NCI-H345 treated with DMSO at 0.1 percent for 48 hours (cell line): ENCODE results near the gene CD69.
"Not testable (repeated sequence)": the region's sequence is repeated elsewhere in the genome, so short reads cannot be mapped to it uniquely, and the experiment has no call there.

Experiments used
- DNase-seq: peaks from one replicate; lab custom pipeline; 2025; ENCODE audit not compliant: unreplicated experiment; lab: John Stamatoyannopoulos, UW

Gene CD69

GRCh38 chr12:9751204-9752144 is 9.2 kb downstream of the CD69 start:
- no peak for DNase-seq

DNA sequence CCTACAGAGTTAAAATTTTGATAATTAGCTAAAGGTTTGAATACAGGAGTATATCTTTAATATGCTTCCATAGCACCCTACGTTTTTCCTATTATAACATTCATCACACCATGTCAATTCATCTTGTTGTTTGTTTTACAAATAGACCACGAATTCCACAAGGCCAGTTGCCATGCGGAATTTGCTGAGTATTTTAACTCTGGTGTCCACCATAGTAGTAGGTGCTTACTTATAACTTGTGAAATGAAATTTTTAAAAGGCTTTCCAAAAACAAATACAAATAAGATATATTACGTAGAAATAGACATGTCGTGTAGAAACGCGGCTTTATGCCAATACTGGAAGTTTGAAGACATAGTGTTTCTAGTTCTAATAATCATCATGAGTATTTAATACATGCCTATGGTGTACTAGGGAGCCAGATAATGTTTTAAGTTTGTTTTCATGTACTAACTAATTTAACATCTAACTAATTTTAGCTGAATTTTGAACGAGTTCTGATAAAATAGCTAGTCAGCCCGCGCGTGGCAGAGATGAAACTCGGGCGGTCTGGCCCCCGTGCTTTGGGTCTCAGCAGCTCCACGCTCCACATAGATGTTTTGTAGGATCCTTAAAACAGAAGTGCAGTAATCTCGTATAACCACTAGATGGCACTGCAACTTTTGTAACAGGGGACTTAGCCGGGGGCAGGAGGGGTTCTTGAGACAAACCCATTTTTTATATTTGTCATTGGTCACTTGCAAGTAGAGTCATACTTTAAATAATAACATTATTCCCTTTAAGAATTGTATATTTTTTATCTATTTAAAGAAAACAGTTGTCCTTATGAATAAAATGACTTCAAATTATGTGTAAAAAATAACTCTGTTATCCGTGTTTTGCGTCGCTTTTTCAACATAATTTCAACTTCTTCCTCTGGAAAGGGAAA is 10.2 kb downstream of the CD69 start:
- peak; percentile 74 for DNase-seq

- no peak for DNase-seq
These were observed 11.1 kb downstream of the CD69 start for GRCh38 chr12:9749640-9750039.

DNA sequence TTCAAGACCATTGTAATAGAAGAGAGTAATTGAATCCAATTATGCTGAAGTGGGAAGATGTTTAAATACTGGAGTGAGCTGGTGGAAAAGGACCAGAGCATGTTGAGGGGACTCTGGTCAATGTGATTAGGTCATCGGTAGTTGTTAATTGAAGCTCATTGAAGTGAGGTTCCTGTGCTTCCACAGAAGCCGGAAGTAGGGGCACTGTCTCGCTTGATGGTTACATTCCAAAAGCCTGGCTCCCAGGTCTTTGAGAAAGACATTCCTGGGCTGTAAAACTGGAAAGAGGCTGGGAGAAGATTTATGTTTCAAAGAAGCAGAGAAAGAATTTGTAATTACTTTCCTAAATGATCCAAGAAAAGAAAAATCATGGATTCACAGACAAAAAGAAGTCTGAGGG is 15.5 kb downstream of the CD69 start:
- no peak for DNase-seq

GRCh38 chr12:9742661-9743060 is 18.0 kb downstream of the CD69 start:
- DNase-seq: no peak

DNA sequence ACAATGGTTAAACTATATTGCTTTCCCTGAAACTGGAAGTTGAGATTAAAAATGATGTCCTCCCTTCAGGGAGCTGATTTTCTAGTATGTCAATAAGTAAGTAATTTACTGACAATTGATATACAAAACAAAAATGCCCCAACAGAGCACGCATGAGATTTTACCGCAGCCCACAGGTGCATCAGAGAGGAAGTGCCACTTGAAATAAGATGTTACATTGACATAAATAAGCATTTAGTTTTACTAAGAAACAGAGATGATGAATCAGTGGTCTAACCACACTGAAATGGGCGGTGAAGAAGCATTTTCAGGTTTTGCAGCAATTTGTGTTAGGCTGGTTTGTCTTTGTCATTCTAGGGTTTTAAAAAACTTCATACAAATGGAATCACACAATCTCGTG is 19.0 kb downstream of the CD69 start:
- no peak for DNase-seq

DNA sequence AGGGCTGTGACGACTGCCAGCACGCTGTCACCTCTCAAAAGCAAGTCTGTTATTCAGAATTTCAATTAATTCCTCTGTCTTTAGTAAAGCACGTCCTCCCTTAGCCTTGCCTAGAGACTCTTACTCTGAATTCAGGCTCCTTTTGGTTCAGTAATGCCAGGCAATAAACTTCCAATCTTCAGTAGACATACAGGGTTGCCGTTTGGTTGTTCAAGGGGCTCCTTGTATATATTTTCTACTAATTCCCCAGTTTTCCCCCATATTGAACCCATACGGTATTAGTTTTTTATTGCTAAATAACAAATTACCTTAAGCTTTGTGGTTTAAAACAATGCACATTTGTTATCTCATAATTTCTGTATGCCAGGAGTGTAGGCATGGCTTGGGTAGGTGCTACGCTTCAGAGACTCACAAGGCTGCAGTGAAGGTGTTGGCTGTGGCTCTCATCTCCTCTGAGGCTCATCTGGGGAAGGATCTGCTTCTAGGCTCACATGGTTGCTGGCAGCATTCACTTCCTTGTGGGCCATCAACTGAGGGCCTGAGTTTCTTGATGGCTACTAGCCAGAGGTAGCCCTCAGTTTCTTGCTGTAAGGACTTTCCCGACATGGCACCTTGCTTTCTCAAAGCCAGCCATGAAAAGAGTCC is 20.5 kb downstream of the CD69 start:
- DNase-seq: no peak

DNA sequence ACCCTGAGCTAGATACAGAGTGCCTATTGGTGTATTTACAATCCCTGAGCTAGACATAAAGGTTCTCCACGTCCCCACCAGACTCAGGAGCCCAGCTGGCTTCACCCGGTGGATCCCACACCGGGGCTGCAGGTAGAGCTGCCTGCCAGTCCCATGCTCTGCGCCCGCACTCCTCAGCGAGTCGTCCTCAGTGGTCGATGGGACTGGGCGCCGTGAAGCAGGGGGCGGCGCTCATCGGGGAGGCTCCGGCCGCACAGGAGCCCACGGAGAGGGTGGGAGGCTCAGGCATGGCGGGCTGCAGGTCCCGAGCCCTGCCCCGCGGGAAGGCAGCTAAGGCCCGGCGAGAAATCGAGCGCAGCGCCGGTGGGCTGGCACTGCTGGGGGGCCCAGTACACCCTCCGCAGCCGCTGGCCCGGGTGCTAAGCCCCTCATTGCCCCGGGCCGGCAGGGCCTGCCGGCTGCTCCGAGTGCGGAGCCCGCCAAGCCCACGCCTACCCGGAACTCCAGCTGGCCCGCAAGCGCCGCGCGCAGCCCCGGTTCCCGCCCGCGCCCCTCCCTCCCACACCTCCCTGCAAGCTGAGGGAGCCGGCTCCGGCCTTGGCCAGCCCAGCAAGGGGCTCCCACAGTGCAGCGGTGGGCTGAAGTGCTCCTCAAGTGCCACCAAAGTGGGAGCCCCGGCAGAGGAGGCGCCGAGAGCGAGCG is 21.1 kb downstream of the CD69 start:
- DNase-seq: not testable (repeated sequence)

- DNase-seq: not testable (repeated sequence)
These were observed 21.8 kb downstream of the CD69 start for GRCh38 chr12:9738905-9739304.

DNA sequence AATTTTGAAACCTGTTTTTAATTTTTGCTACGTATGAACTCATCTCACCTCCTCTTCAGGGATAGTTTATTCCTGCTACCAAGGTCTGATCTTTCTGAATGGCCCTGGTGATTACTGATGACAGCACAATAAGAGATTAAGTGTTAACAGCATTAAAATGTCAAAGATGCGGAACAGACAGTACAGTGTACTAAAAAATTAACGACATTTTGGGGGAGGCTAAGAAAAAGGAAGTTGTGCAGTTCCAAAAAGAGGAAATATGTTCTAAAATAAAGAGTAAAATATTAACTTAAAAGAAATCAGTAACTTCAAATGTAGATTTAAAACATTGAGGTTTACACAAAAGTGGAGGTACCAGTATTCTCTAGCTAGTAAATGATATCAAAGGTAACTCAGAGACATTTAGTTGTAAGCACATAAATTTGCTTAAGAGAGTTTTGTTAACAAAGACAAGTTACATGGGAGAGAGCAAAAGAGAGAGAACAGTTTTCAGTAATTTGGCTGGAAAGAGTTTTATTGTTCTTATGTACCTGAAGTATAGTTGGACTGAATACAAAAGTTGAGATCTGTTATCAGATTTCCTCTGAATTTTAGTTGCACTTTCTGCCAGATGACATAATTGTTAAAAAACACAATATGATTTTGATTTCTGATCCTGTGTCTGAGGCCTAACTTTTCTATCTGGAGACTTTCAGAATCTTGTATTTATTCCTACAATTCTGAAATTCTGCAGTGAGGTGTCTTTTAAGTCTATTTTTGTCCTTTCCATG is 23.6 kb downstream of the CD69 start:
- no peak for DNase-seq

DNA sequence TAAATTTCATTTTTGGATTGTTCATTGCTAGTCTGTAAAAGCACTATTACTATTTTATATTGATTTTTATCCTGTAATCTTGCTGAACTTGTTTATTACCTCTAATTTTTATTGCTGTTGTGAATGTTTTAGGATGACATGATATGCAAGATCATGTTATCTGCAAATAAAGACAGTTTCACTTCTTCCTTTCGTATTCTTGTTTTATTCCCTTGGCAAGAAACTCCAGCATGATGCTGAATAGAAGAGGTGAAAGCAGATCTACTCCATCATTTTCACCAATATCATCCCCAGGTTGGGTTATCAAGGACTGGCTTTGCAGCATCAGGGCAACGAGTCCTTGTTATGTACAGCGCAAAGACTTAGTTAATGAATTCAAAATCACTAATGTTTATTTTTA is 25.1 kb downstream of the CD69 start:
- no peak for DNase-seq

DNA sequence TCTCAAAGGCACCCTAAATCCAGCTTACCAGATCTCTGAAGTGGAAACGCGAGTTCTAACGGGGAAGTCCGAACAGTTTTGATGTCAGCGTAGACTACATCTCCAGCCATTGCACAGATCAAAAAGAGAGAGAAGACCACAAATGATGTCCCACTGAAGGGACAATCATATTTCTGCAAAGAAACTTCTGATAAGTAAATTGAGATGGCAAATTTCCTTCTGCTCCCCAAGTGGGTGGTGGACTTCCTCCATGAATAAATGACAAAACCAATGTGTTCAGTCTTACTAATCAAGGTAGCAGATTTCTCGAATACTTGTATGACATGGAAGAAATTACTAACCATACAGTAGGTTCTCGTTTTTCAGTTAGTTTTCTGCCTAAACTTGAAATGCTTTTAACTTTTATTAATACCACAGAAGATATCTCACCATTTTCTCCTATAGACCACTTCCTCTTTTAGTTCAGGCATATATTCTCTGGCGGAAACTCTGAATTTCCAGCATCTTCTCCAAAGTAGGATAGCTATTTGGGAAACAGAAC is 27.7 kb downstream of the CD69 start, which contains the start of gene CLECL1:
CLECL1 (minus strand) TSS at position 177 of the 541 bp plus-strand sequence.
- DNase-seq: no peak

DNA sequence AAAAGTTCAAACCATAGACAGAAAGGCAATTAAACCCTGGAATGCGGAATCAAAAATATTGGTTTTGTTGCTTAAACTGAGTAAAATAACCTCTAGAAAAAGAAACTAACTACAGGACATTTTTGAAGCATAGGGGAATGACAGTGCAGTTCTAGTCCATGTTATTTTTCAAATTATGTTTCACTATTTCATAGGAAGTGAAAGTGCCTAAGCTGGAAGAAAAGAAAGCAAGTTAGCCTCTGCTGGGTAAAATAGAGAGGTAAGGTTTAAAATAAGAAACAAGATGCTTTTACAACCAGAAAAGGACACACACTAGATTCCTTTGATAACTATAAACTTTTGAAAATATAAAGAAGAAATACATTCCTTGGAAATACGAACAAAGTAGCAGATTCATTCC is 28.9 kb downstream of the CD69 start:
- no peak for DNase-seq

- no peak for DNase-seq
These were observed 29.3 kb downstream of the CD69 start for GRCh38 chr12:9731393-9731792.

DNA sequence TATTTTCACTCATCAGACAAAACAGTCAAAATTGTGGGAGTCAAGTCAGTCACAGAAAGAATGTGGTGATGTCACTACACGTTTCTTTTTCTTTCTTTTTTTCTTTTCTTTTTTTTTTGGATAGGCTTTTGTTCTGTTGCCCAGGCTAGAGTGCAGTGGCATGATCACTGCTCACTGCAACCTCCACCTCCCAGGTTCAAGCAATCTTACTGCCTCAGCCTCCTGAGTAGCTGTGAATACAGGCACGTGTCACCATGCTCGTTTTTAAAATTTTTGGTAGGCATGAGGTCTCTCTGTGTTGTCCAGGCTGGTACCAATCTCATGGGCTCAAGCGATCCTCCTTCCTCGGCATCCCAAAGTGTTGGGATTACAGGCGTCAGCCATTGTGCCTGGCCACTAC is 30.1 kb downstream of the CD69 start:
- DNase-seq: no peak

- DNase-seq: no peak
These were observed 30.7 kb downstream of the CD69 start for GRCh38 chr12:9730011-9730410.

- no peak for DNase-seq
These were observed 31.6 kb downstream of the CD69 start for GRCh38 chr12:9729082-9729481.

- DNase-seq: no peak
These were observed 32.9 kb downstream of the CD69 start for GRCh38 chr12:9727813-9728212.

DNA sequence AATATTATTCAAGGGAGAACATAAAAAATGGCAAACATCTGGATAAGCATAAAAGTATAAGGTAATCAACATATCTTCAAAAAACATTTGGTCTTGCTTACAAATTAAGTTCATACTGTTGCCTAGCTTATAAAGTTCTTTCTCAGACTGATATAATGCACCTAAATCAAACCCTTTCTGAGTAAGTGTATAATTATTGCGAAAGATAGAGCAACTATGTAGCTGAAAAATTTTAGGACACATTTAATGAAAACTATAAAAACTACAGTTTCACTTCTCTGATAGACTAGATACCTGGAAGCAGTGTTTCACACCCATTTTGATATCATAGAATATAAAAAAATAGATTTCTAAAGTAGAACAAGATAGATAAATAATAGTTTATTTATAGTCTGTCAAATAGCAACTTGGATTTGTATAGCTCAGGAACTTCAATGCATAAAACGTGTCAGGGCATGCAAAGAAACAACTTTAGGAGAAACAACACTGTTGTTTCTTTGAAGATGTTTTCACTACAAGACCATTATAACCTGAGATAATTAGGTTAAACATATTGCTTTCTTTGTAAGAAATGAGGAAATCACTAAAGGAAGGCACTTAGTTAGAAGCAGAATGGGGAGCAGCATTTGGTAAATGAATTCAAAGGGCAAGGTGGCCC is 35.4 kb downstream of the CD69 start:
- DNase-seq: no peak
